ENCODE data around the gene CNTROB.

GRCh38 chr17:7940034-7940433 is 8.0 kb downstream of the CNTROB start:
- no peak for TF ChIP-seq CTCF (IDR thresholded peaks at IDR 0.05)
- no peak for TF ChIP-seq EP300 (IDR thresholded peaks at IDR 0.05)
